ENCODE results near the gene SMIM27.
"Not testable (repeated sequence)": the region's sequence is repeated elsewhere in the genome, so short reads cannot be mapped to it uniquely, and the experiment has no call there.

DNA sequence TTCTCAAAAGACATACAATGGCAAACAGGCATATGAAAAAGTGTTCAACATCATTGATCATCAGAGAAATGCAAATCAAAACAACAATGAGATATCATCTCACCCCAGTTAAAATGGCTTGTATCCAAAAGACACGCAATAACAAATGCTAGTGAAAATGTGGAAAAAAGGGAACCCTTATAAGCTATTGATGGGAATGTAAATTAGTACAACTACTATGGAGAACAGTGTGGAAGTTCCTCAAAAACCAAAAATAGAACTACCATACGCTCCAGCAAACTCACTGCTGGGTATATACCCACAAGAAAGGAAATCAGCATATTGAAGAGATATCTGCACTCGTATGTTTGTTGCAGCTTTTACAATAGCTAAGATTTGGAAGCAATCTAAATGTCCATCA is 46.9 kb downstream of the SMIM27 start:
- TF ChIP-seq, protein P1, sequence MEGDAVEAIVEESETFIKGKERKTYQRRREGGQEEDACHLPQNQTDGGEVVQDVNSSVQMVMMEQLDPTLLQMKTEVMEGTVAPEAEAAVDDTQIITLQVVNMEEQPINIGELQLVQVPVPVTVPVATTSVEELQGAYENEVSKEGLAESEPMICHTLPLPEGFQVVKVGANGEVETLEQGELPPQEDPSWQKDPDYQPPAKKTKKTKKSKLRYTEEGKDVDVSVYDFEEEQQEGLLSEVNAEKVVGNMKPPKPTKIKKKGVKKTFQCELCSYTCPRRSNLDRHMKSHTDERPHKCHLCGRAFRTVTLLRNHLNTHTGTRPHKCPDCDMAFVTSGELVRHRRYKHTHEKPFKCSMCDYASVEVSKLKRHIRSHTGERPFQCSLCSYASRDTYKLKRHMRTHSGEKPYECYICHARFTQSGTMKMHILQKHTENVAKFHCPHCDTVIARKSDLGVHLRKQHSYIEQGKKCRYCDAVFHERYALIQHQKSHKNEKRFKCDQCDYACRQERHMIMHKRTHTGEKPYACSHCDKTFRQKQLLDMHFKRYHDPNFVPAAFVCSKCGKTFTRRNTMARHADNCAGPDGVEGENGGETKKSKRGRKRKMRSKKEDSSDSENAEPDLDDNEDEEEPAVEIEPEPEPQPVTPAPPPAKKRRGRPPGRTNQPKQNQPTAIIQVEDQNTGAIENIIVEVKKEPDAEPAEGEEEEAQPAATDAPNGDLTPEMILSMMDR (IDR thresholded peaks at IDR 0.05; ENCODE audit: insufficient read depth, low read length, poor library complexity, severe bottlenecking) = not testable (repeated sequence)
- not testable (repeated sequence) for TF ChIP-seq EZH2phosphoT487 (conservative IDR thresholded peaks at IDR 0.05; ENCODE audit: low read length)
